GM18517 (cell line): ENCODE measurements around the gene KEL.

Experiments used
- ATAC-seq: cut with Tn5 transposase; IDR thresholded peaks from one replicate; pipeline ENCODE4 v1.9.1; 2021; ENCODE audit warnings: mild to moderate bottlenecking, moderate library complexity; ENCODE audit not compliant: unreplicated experiment

KEL gene

GRCh38 chr7:142901426-142902259 lies 60.5 kb downstream of the KEL start:
- ATAC-seq, result no peak

GRCh38 chr7:142899661-142900060 lies 62.5 kb downstream of the KEL start:
- ATAC-seq, result no peak

- no peak for ATAC-seq
Measured at GRCh38 chr7:142898377-142899170, 63.6 kb downstream of the KEL start.

- ATAC-seq, result no peak
Measured at GRCh38 chr7:142897691-142898090, 64.5 kb downstream of the KEL start.

- no peak for ATAC-seq
Measured at GRCh38 chr7:142896741-142897379, 65.3 kb downstream of the KEL start.

GRCh38 chr7:142896151-142896550 lies 66.0 kb downstream of the KEL start:
- no peak for ATAC-seq

- ATAC-seq, result no peak
Measured at GRCh38 chr7:142894985-142895593, 67.1 kb downstream of the KEL start.

GRCh38 chr7:142894112-142894984 lies 67.8 kb downstream of the KEL start:
- no peak for ATAC-seq

GRCh38 chr7:142892951-142893350 lies 69.2 kb downstream of the KEL start:
- no peak for ATAC-seq

- ATAC-seq, result no peak
Measured at GRCh38 chr7:142891490-142892082, 70.6 kb downstream of the KEL start.
